ENCODE results near the gene TFAP2E. TPM values are rescaled to one million over a fixed set of nuclear protein-coding genes. Genes with fewer than 3 reads are reported as not detected.
A peak's percentile ranks its signal among the peaks of the same experiment; 100 is the strongest.

TFAP2E gene
- 3.6 TPM for total RNA-seq (ENCODE audit: unreplicated experiment)
- long read RNA-seq, partial matches to known transcripts, result 0 of 3 reads
- long read RNA-seq, other reads (novel, unspliced or antisense), result 3 of 3 reads

DNA sequence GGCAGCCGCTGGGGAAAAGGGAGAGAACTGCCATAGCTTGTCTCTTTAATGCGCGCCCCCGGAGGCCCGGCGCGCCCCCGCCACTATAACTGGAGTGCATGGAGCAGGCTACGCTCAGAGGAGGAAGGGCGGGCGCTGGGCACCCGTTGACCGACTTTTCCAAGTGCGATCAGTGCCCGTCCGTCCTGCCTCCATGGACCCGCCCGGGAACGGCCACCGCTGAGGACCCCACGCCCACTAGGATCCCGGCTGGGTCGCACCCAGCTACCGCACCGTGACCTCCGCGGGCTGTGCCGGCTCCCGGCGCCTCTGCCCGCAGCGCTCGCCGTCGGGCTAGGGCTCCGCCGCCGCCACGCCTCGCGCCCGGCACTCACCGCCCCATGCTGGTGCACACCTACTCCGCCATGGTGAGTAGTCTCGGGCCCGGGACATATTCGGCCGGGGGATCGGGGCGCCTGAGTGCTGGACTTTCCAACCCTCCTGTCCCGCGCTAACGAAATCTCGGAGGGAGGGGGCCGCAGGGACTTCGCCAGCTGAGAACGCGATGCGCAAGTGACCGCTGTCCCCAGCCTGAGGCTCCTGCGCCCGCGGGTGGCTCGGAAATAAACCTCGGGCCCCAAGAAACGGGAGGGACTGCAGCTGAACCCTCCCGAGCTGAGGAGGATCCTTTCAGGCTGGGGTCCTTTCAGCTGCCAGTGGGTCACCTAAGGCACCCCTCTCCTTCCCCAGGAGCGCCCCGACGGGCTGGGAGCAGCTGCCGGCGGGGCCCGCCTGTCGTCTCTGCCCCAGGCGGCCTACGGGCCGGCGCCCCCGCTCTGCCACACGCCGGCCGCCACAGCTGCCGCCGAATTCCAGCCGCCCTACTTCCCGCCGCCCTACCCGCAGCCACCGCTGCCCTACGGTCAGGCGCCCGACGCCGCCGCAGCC, at the start of gene TFAP2E:
TFAP2E (plus strand) TSS at position 117 of the 927 bp plus-strand sequence; CDS start at position 381, 264 bp downstream.
- Mint-ChIP-seq H3K36me3 (ENCODE audit: low read depth, unreplicated experiment) (peaks cover 20% of the 10 kb centered on the region), H3K27ac (ENCODE audit: unreplicated experiment) (no peak within 1 kb of the TSS), H3K27me3 (ENCODE audit: unreplicated experiment) (peaks cover 27% of the 10 kb centered on the region), H3K4me3 (ENCODE audit: unreplicated experiment) (peak within 1 kb of the TSS; percentile 7), H3K9me3 (ENCODE audit: unreplicated experiment) (no peaks in the 10 kb centered on the region), H3K4me1 (ENCODE audit: unreplicated experiment) (peaks cover 24% of the 10 kb centered on the region)
- no peak for TF ChIP-seq CTCF (IDR thresholded peaks at IDR 0.05; ENCODE audit: unreplicated experiment)
- peak; percentile 50 for DNase-seq (ENCODE audit: low spot score)

GRCh38 chr1:35524106-35524505, 49.0 kb upstream of the TFAP2E start:
- Mint-ChIP-seq H3K4me3 (ENCODE audit: unreplicated experiment) (no peak overlapping the region), H3K27me3 (ENCODE audit: unreplicated experiment) (no peaks in the 10 kb centered on the region), H3K27ac (ENCODE audit: unreplicated experiment) (no peak overlapping the region), H3K36me3 (ENCODE audit: low read depth, unreplicated experiment) (peaks cover 18% of the 10 kb centered on the region), H3K4me1 (ENCODE audit: unreplicated experiment) (no peaks in the 10 kb centered on the region), H3K9me3 (ENCODE audit: unreplicated experiment) (no peaks in the 10 kb centered on the region)
- DNase-seq (ENCODE audit: low spot score), result no peak
- TF ChIP-seq CTCF (IDR thresholded peaks at IDR 0.05; ENCODE audit: unreplicated experiment), result no peak

DNA sequence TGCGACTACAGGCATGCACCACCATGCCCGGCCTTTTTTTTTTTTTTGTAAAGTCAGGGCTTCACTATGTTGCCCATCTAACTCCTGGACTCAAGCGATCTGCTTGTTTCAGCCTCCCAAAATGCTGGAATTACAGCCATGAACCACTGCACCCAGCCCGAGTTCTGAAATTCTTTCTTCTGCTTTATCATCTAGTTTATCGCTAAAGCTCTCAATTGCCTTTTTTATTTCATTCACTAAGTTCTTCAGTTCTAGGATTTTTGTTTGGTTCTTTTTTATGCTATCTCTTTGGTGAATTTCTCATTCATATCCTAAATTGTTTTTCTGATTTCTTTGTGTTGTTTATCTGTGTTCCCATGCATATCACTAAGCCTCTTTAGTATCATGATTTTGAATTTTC, 42.9 kb upstream of the TFAP2E start:
- H3K9me3 Mint-ChIP-seq (ENCODE audit: unreplicated experiment), result no peaks in the 10 kb centered on the region
- peaks cover 29% of the 10 kb centered on the region for H3K36me3 Mint-ChIP-seq (ENCODE audit: low read depth, unreplicated experiment)
- H3K27ac Mint-ChIP-seq (ENCODE audit: unreplicated experiment), result no peak overlapping the region
- no peak for DNase-seq (ENCODE audit: low spot score)
- H3K4me3 Mint-ChIP-seq (ENCODE audit: unreplicated experiment), result peak overlapping the region; percentile 22
- H3K4me1 Mint-ChIP-seq (ENCODE audit: unreplicated experiment), result peaks cover 5% of the 10 kb centered on the region
- no peaks in the 10 kb centered on the region for H3K27me3 Mint-ChIP-seq (ENCODE audit: unreplicated experiment)
- TF ChIP-seq CTCF (IDR thresholded peaks at IDR 0.05; ENCODE audit: unreplicated experiment), result no peak

GRCh38 chr1:35530946-35531345, 42.2 kb upstream of the TFAP2E start:
- Mint-ChIP-seq H3K36me3 (ENCODE audit: low read depth, unreplicated experiment) (peaks cover 29% of the 10 kb centered on the region), H3K27ac (ENCODE audit: unreplicated experiment) (no peak overlapping the region), H3K9me3 (ENCODE audit: unreplicated experiment) (no peaks in the 10 kb centered on the region), H3K27me3 (ENCODE audit: unreplicated experiment) (no peaks in the 10 kb centered on the region), H3K4me3 (ENCODE audit: unreplicated experiment) (no peak overlapping the region), H3K4me1 (ENCODE audit: unreplicated experiment) (peaks cover 5% of the 10 kb centered on the region)
- no peak for DNase-seq (ENCODE audit: low spot score)
- TF ChIP-seq CTCF (IDR thresholded peaks at IDR 0.05; ENCODE audit: unreplicated experiment), result no peak

DNA sequence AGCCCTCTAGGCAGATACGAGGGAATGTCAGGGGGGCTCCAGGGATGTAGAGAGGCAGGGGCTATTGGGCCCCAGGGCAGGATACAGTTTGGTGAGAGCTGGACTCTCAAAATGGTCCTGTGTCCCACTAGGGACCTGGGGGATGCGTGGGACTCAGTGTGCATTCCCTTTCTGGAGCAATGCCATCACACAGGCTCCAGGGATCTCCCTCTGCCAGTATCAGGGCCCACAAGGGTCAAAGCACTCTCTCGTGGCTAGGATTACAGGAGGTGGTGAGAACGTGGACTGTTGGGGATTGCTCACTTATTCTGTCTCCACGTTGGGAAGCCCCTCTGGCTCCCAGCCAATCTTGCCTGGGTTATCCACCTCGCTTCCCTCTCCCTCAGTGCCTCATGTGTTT, 41.7 kb upstream of the TFAP2E start:
- H3K36me3 Mint-ChIP-seq (ENCODE audit: low read depth, unreplicated experiment), result peaks cover 29% of the 10 kb centered on the region
- no peak overlapping the region for H3K4me3 Mint-ChIP-seq (ENCODE audit: unreplicated experiment)
- H3K27me3 Mint-ChIP-seq (ENCODE audit: unreplicated experiment), result no peaks in the 10 kb centered on the region
- H3K27ac Mint-ChIP-seq (ENCODE audit: unreplicated experiment), result no peak overlapping the region
- no peak for DNase-seq (ENCODE audit: low spot score)
- no peak for TF ChIP-seq CTCF (IDR thresholded peaks at IDR 0.05; ENCODE audit: unreplicated experiment)
- H3K9me3 Mint-ChIP-seq (ENCODE audit: unreplicated experiment), result no peaks in the 10 kb centered on the region
- H3K4me1 Mint-ChIP-seq (ENCODE audit: unreplicated experiment), result peaks cover 5% of the 10 kb centered on the region
